Testis (tissue), 2 donors: ENCODE measurements around the gene SPAAR.

Source experiments
- POLR2A ChIP-seq: fragments of 450-650 bp; IDR thresholded peaks from one replicate; pipeline ENCODE4 v1.6.1; 2017; ENCODE audit warnings: antibody characterized with exemption, mild to moderate bottlenecking, moderate library complexity
- TF ChIP-seq, protein P1 (sequence below), 3 experiments: fragments of 450-650 bp in 2 of 3; fragments of 200-600 bp in 1 of 3; sonication (generic) in 1 of 3; IDR thresholded peaks; one replicate each; pipeline ENCODE4 v1.5.1; 2016 to 2019; ENCODE audit warnings: antibody characterized with exemption in 3 of 3, mild to moderate bottlenecking in 2 of 3, moderate library complexity in 1 of 3

DNA sequence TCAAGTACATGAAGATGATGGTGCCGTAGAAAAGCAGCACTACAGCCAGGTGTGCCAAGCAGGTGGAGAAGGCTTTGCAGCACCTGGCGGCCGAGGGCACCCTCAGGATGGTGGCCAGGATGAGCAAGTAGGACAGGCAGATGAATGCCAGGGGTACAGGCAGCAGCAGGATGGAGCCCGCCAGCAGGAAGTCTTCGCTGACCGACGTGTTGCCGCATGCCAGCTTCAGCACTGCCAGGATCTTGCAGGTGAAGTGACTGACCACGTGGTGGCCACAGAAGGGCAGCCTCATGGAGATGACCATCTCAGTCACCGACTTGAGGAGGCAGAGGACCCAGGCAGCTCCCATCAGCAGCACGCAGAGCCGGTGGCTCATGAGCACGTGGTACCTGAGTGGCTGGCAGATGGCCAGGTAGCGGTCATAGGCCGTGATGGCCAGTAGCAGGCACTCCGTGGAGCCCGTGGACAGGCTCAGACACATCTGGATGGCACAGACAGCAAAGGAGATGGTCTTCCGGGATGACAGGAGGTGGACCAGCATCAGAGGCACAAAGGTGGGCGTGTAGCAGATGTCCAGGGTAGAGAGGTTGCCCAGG is 39.6 kb upstream of the SPAAR start:
- TF ChIP-seq, protein P1, sequence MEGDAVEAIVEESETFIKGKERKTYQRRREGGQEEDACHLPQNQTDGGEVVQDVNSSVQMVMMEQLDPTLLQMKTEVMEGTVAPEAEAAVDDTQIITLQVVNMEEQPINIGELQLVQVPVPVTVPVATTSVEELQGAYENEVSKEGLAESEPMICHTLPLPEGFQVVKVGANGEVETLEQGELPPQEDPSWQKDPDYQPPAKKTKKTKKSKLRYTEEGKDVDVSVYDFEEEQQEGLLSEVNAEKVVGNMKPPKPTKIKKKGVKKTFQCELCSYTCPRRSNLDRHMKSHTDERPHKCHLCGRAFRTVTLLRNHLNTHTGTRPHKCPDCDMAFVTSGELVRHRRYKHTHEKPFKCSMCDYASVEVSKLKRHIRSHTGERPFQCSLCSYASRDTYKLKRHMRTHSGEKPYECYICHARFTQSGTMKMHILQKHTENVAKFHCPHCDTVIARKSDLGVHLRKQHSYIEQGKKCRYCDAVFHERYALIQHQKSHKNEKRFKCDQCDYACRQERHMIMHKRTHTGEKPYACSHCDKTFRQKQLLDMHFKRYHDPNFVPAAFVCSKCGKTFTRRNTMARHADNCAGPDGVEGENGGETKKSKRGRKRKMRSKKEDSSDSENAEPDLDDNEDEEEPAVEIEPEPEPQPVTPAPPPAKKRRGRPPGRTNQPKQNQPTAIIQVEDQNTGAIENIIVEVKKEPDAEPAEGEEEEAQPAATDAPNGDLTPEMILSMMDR (IDR thresholded peaks at IDR 0.05), result no peak
- no peak for TF ChIP-seq POLR2A
